A673 (cell line): ENCODE results near the gene CHKB. TPM values are rescaled to one million over a fixed set of nuclear protein-coding genes. Genes with fewer than 3 reads are reported as not detected.

Experiments used
- BruUV-seq: library from RNA; stranded (reverse); fragments of 400-500 nt; replicated peaks from 2 replicates; lab custom pipeline; 2021; lab: Mats Ljungman, UMichigan
- CTCF ChIA-PET: fragments of 300-600 bp; sonication (Branson Sonifier 250); formaldehyde crosslinking; loops from one replicate; lab custom pipeline; 2022; ENCODE audit warnings: antibody characterized with exemption; lab: Charles Lee
- POLR2A ChIA-PET: fragments of 300-600 bp; sonication (Branson Sonifier 250); formaldehyde crosslinking; loops from one replicate; lab custom pipeline; 2022; ENCODE audit warnings: antibody characterized with exemption; ENCODE audit not compliant: low non-redundant PET; lab: Charles Lee
- DNase-seq: peaks from one replicate; pipeline ENCODE4 v3.0.0-alpha.2; 2015; ENCODE audit warnings: low spot score
- H3K27ac ChIP-seq: fragments of 200-600 bp; sonication (generic); 2 replicates; pipeline ENCODE4 v1.5.1; 2016; ENCODE audit warnings: mixed run types, low read depth, mild to moderate bottlenecking, mixed read lengths, antibody characterized with exemption, low read length; ENCODE audit not compliant: poor library complexity, severe bottlenecking
- H3K27me3 ChIP-seq: fragments of 200-600 bp; sonication (generic); replicated peaks from 2 replicates; pipeline ENCODE4 v1.6.1; 2017; ENCODE audit warnings: mixed run types, low read depth, mild to moderate bottlenecking, mixed read lengths, antibody characterized with exemption, low read length; ENCODE audit not compliant: insufficient read depth, poor library complexity
- H3K36me3 ChIP-seq: fragments of 200-600 bp; sonication (generic); 2 replicates; pipeline ENCODE4 v1.6.1; 2016; ENCODE audit warnings: mixed run types, mild to moderate bottlenecking, mixed read lengths, antibody characterized with exemption, low read length; ENCODE audit not compliant: insufficient read depth, poor library complexity, severe bottlenecking
- H3K4me1 ChIP-seq: fragments of 200-600 bp; sonication (generic); 2 replicates; pipeline ENCODE4 v1.6.1; 2017; ENCODE audit warnings: mixed run types, mild to moderate bottlenecking, mixed read lengths, antibody characterized with exemption, low read length; ENCODE audit not compliant: insufficient read depth, poor library complexity, severe bottlenecking
- H3K4me3 ChIP-seq: fragments of 200-600 bp; sonication (generic); 2 replicates; pipeline ENCODE4 v1.5.1; 2016; ENCODE audit warnings: low read depth, mixed run types, mild to moderate bottlenecking, mixed read lengths, low read length; ENCODE audit not compliant: poor library complexity, severe bottlenecking
- H3K9me3 ChIP-seq: fragments of 200-600 bp; sonication (generic); 2 replicates; pipeline ENCODE4 v1.6.1; 2016; ENCODE audit warnings: mixed run types, low read depth, mild to moderate bottlenecking, mixed read lengths, antibody characterized with exemption, low read length; ENCODE audit not compliant: poor library complexity, severe bottlenecking
- EZH2 ChIP-seq: fragments of 200-600 bp; sonication (generic); IDR thresholded peaks from 2 replicates; pipeline ENCODE4 v1.6.1; 2017; ENCODE audit warnings: borderline replicate concordance, low read depth, mild to moderate bottlenecking, mixed read lengths, antibody characterized with exemption, low read length; ENCODE audit not compliant: poor library complexity, severe bottlenecking
- intact Hi-C: fragments of 100-400 bp; cut with micrococcal nuclease; formaldehyde crosslinking; loops from one replicate; pipeline ENCODE4 v1.10.0; 2022; ENCODE audit not compliant: unreplicated experiment
- total RNA-seq: library from RNA; stranded (reverse); gene quantifications from 2 replicates; pipeline ENCODE4 v1.2.3, GENCODE V29; 2021
- TF ChIP-seq, protein P1 (sequence below): fragments of 300-800, 200-600 bp; sonication (generic); conservative IDR thresholded peaks from 2 replicates; pipeline ENCODE4 v1.5.1; 2017; ENCODE audit warnings: low read depth, mild to moderate bottlenecking, antibody characterized with exemption, low read length, moderate library complexity, mixed read lengths

CHKB gene
- total RNA-seq, 1 experiment from 2014 or later, result 47.6 TPM

DNA sequence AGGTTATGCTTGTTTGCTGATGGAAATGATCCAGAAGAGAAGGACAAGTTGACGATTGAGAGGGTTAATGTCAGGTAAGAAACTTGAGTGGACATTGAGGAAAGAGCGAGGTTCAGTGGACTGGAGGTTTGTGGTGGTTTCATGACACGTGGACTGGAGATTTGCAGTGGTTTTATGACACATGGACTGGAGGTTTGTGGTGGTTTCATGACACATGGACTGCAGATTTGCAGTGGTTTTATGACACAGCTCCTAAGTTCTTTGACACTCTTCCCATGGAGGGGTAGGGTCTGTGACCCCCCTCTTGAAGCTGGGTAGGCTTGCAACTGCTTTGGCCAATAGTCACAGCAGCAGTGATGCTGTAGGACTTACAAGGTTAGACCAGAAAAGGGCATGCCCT, 12.5 kb upstream of the CHKB start:
- ChIA-PET CTCF (no interaction called here), POLR2A (interaction anchor here (0.7 kb wide), 1 partner anchor 45 kb away, joined by 7 read pairs; no protein-coding TSS in a partner anchor)
- TF ChIP-seq EZH2, result no peak
- TF ChIP-seq, protein P1, sequence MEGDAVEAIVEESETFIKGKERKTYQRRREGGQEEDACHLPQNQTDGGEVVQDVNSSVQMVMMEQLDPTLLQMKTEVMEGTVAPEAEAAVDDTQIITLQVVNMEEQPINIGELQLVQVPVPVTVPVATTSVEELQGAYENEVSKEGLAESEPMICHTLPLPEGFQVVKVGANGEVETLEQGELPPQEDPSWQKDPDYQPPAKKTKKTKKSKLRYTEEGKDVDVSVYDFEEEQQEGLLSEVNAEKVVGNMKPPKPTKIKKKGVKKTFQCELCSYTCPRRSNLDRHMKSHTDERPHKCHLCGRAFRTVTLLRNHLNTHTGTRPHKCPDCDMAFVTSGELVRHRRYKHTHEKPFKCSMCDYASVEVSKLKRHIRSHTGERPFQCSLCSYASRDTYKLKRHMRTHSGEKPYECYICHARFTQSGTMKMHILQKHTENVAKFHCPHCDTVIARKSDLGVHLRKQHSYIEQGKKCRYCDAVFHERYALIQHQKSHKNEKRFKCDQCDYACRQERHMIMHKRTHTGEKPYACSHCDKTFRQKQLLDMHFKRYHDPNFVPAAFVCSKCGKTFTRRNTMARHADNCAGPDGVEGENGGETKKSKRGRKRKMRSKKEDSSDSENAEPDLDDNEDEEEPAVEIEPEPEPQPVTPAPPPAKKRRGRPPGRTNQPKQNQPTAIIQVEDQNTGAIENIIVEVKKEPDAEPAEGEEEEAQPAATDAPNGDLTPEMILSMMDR, result no peak
- Histone ChIP-seq H3K9me3 (no peaks in the 10 kb centered on the region), H3K27ac (no peak overlapping the region), H3K36me3 (no peaks in the 10 kb centered on the region), H3K27me3 (peaks cover under 1% of the 10 kb centered on the region), H3K4me1 (no peaks in the 10 kb centered on the region), H3K4me3 (no peak overlapping the region)
- intact Hi-C loops, result no loop called here
- no TSS peak for BruUV-seq
- no peak for DNase-seq

DNA sequence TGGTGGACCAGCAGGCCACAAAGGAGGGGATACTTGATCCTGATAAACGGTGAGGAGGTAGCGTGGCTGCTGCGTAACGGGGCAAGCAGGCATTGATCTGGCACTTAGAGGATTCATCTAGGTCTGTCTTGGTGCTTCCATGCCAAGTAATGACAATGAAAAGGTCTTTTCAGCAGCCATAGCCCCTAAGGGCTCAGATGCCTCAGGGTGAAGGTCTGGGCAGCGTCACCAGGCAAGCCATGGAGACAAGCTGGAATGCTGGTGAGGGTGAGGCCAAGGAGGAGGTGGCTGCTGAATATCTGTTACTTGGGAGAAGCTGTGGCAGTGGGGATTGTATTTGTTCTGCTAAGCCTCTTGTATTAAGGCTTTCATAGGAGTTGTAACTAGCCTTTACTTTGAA, 4.8 kb upstream of the CHKB start:
- DNase-seq, result no peak
- Histone ChIP-seq H3K27me3 (peaks cover 4% of the 10 kb centered on the region), H3K9me3 (no peaks in the 10 kb centered on the region), H3K4me1 (no peaks in the 10 kb centered on the region), H3K4me3 (no peak overlapping the region), H3K27ac (no peak overlapping the region), H3K36me3 (no peaks in the 10 kb centered on the region)
- ChIA-PET CTCF (no interaction called here), POLR2A (no interaction called here)
- BruUV-seq, result no TSS peak
- TF ChIP-seq, protein P1, result no peak
- TF ChIP-seq EZH2, result no peak
- intact Hi-C loops, result no loop called here

DNA sequence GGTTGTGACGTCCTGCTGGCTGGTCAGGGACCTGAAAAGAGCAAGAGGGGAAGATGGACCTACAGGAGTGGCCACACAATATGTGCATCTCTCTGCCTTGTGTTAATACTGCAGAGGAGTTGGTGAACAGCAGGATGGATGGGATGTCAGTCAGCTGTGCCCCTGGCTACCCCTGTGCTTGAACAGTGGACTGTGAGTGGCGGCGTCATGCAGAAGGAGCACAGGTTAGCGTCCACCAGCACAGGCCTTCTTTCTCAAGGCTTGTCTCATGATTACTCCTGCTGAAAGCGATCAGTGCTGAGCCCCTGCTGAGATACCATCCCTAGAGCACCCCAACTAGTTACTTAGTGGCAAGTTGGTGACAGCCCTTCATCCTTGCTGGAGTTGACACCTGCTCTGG, 3.8 kb upstream of the CHKB start:
- intact Hi-C loops, result no loop called here
- H3K9me3 ChIP-seq, result no peaks in the 10 kb centered on the region
- no peak for DNase-seq
- peaks cover 4% of the 10 kb centered on the region for H3K27me3 ChIP-seq
- ChIA-PET CTCF (no interaction called here), POLR2A (no interaction called here)
- no peak overlapping the region for H3K4me3 ChIP-seq
- H3K4me1 ChIP-seq, result no peaks in the 10 kb centered on the region
- no peaks in the 10 kb centered on the region for H3K36me3 ChIP-seq
- no peak overlapping the region for H3K27ac ChIP-seq
- BruUV-seq, result no TSS peak
- TF ChIP-seq, protein P1, result no peak
- TF ChIP-seq EZH2, result no peak
